Fibroblast of lung (primary cell): ENCODE measurements around the gene CTNNA1. TPM values are rescaled to one million over a fixed set of nuclear protein-coding genes. Genes with fewer than 3 reads are reported as not detected.

Source experiments
- DNase-seq, 2 donors: peaks; one replicate each; pipeline versions ENCODE4 v3.0.0 to v3.0.0-alpha.2; 2010; ENCODE audit warnings: low read depth in 2 of 2
- H2AFZ ChIP-seq: 2 replicates; pipeline ENCODE4 v1.5.1; 2012; ENCODE audit warnings: low read length, control low read depth, inconsistent platforms
- H3K27ac ChIP-seq: 2 replicates; pipeline ENCODE4 v1.5.1; 2011; ENCODE audit warnings: low read length, control low read depth; ENCODE audit not compliant: insufficient read depth
- H3K27me3 ChIP-seq: 2 replicates; pipeline ENCODE4 v1.5.1; 2011; ENCODE audit warnings: mild to moderate bottlenecking, low read length; ENCODE audit not compliant: control insufficient read depth, insufficient read depth
- H3K36me3 ChIP-seq: 2 replicates; pipeline ENCODE4 v1.5.1; 2011; ENCODE audit warnings: low read length; ENCODE audit not compliant: control insufficient read depth, insufficient read depth
- H3K4me1 ChIP-seq: 2 replicates; pipeline ENCODE4 v1.5.1; 2011; ENCODE audit warnings: low read length; ENCODE audit not compliant: control insufficient read depth, insufficient read depth; ENCODE audit errors: extremely low read depth
- H3K4me2 ChIP-seq: 2 replicates; pipeline ENCODE4 v1.5.1; 2011; ENCODE audit warnings: low read length, control low read depth; ENCODE audit not compliant: insufficient read depth; ENCODE audit errors: extremely low read depth
- H3K4me3 ChIP-seq, 4 experiments: fragments of 200-600 bp in 1 of 4; sonication (generic) in 1 of 4; replicated peaks in 1 of 4; 2 replicates each; pipeline ENCODE4 v1.5.1; 2011 to 2016; ENCODE audit warnings: low read length in 4 of 4, low read depth in 3 of 4, mild to moderate bottlenecking in 3 of 4, control low read depth in 2 of 4, inconsistent platforms in 1 of 4, mixed read lengths in 1 of 4; ENCODE audit not compliant: insufficient read depth in 1 of 4; ENCODE audit errors: control extremely low read depth in 1 of 4
- H3K79me2 ChIP-seq: 2 replicates; pipeline ENCODE4 v1.5.1; 2012; ENCODE audit warnings: mild to moderate bottlenecking, low read length, inconsistent platforms; ENCODE audit not compliant: control insufficient read depth, insufficient read depth
- H3K9ac ChIP-seq: 2 replicates; pipeline ENCODE4 v1.5.1; 2011; ENCODE audit warnings: mild to moderate bottlenecking, low read length, control low read depth; ENCODE audit not compliant: insufficient read depth
- H3K9me3 ChIP-seq: 2 replicates; pipeline ENCODE4 v1.5.1; 2012; ENCODE audit warnings: low read depth, low read length; ENCODE audit not compliant: control insufficient read depth, insufficient read depth
- H4K20me1 ChIP-seq: 2 replicates; pipeline ENCODE4 v1.5.1; 2011; ENCODE audit warnings: low read length; ENCODE audit not compliant: control insufficient read depth, insufficient read depth; ENCODE audit errors: extremely low read depth
- EZH2 ChIP-seq: IDR thresholded peaks from 2 replicates; pipeline ENCODE4 v1.5.1; 2012; ENCODE audit warnings: low read length, control low read depth, mild to moderate bottlenecking; ENCODE audit errors: missing control alignments
- polyA plus RNA-seq, 2 donors: library from polyadenylated mRNA; depleted of rRNA in 1 of 2; stranded (reverse) in 1 of 2; unstranded in 1 of 2; fragments of >200 nt; gene quantifications; 2 replicates each; pipeline ENCODE4 v1.2.1, GENCODE V29; 2011 to 2012; ENCODE audit warnings: missing spikeins in 1 of 2
- total RNA-seq: library from RNA; depleted of rRNA; stranded (reverse); fragments of >200 nt; gene quantifications from 2 replicates; pipeline ENCODE4 v1.2.1, GENCODE V29; 2014
- TF ChIP-seq, protein P1 (sequence below), 2 donors: IDR thresholded peaks in 1 of 2; conservative IDR thresholded peaks in 1 of 2; 1 replicate in 1 of 2; 2 replicates in 1 of 2; pipeline ENCODE4 v1.5.1; 2011 to 2012; ENCODE audit warnings: low read length in 2 of 2, control low read depth in 1 of 2, inconsistent platforms in 1 of 2, low read depth in 1 of 2, mild to moderate bottlenecking in 1 of 2

Gene CTNNA1
- total and polyA plus RNA-seq, 2 donors (not counting 1 experiment from before 2014, with no cell fraction given), result 181 to 557 TPM

DNA sequence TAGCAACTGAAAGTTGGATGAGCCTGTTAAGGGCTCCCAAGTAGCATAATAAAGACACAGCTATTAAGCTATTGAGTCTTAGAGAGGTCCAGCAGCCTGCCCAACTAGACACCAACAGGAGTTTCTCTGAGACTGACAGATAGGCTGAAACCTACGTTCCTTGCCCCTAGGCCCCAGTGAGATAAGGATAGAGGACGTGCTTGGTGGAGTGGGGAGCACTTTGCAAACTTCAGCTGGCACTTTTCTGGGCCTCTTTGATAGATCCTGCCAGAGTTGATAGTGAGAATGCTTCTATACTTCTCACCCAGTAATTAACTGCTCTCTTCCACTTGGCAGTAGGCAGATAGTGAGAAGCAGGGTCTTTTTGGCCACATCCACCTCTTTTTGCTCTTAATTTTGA is 20.8 kb upstream of the CTNNA1 start:
- no peaks in the 10 kb centered on the region for H3K4me1 ChIP-seq
- no peaks in the 10 kb centered on the region for H3K36me3 ChIP-seq
- no peak for TF ChIP-seq EZH2
- TF ChIP-seq, protein P1, sequence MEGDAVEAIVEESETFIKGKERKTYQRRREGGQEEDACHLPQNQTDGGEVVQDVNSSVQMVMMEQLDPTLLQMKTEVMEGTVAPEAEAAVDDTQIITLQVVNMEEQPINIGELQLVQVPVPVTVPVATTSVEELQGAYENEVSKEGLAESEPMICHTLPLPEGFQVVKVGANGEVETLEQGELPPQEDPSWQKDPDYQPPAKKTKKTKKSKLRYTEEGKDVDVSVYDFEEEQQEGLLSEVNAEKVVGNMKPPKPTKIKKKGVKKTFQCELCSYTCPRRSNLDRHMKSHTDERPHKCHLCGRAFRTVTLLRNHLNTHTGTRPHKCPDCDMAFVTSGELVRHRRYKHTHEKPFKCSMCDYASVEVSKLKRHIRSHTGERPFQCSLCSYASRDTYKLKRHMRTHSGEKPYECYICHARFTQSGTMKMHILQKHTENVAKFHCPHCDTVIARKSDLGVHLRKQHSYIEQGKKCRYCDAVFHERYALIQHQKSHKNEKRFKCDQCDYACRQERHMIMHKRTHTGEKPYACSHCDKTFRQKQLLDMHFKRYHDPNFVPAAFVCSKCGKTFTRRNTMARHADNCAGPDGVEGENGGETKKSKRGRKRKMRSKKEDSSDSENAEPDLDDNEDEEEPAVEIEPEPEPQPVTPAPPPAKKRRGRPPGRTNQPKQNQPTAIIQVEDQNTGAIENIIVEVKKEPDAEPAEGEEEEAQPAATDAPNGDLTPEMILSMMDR (conservative IDR thresholded peaks at IDR 0.05 in 1 of 2, IDR thresholded peaks at IDR 0.05 in 1 of 2; ENCODE audit: low read depth in 1 of 2, low read length in 2 of 2), result no peak
- H3K4me3 ChIP-seq, result no peak overlapping the region
- no peak overlapping the region for H3K27ac ChIP-seq
- no peaks in the 10 kb centered on the region for H3K27me3 ChIP-seq
- H3K9ac ChIP-seq, result no peak overlapping the region
- no peaks in the 10 kb centered on the region for H3K79me2 ChIP-seq
- H2AFZ ChIP-seq, result no peak overlapping the region
- no peaks in the 10 kb centered on the region for H4K20me1 ChIP-seq
- H3K4me2 ChIP-seq, result no peak overlapping the region
- DNase-seq, result no peak
- H3K9me3 ChIP-seq, result no peaks in the 10 kb centered on the region

DNA sequence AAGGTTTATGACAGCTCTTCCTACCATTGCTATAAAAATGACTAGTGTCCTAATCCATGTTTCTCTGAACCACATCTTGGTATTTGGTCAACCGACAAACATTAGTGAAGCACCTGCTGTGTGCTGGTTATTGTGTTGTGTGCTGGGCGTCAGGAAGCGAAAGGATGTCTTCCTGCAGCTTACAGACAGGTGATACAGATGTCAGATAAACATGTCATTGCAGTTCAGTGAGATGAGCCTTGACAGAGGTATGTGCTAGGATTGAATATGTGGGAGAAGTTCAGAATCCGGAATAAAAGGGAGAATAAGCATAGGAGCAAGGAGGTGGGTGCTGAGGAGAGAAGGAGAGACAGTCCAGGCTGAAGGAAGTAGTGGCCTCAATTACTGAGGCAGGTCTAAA is 20.3 kb upstream of the CTNNA1 start:
- H3K36me3 ChIP-seq, result no peaks in the 10 kb centered on the region
- no peak for TF ChIP-seq EZH2
- TF ChIP-seq, protein P1 (conservative IDR thresholded peaks at IDR 0.05 in 1 of 2, IDR thresholded peaks at IDR 0.05 in 1 of 2; ENCODE audit: low read depth in 1 of 2, low read length in 2 of 2), result no peak
- no peaks in the 10 kb centered on the region for H3K27me3 ChIP-seq
- H3K4me1 ChIP-seq, result no peaks in the 10 kb centered on the region
- H3K27ac ChIP-seq, result no peak overlapping the region
- no peak overlapping the region for H3K9ac ChIP-seq
- H3K9me3 ChIP-seq, result no peaks in the 10 kb centered on the region
- H4K20me1 ChIP-seq, result no peaks in the 10 kb centered on the region
- H2AFZ ChIP-seq, result no peak overlapping the region
- H3K79me2 ChIP-seq, result no peaks in the 10 kb centered on the region
- H3K4me2 ChIP-seq, result no peak overlapping the region
- no peak overlapping the region for H3K4me3 ChIP-seq
- DNase-seq, result no peak

DNA sequence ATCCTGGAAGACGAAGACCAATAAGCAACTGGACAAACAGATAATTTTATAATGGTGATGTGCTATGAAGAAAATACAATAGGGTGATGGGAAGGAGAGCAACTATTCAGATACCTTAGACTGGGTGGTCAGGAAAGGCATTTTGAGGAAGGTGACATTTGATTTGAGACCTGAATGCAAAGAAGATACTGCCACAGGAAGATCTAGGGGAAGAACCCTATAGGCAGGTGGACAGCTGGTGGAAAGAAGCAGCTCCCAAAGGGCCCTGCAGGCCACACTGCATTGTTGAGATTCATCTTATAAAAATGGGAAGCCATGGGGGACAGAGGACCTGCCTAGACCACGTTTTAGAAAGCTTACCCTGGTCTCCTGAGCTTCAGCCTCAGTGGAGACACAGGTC is 19.7 kb upstream of the CTNNA1 start:
- H3K79me2 ChIP-seq, result no peaks in the 10 kb centered on the region
- no peaks in the 10 kb centered on the region for H3K36me3 ChIP-seq
- no peaks in the 10 kb centered on the region for H3K27me3 ChIP-seq
- H3K9me3 ChIP-seq, result no peaks in the 10 kb centered on the region
- H3K27ac ChIP-seq, result no peak overlapping the region
- H4K20me1 ChIP-seq, result no peaks in the 10 kb centered on the region
- H3K4me2 ChIP-seq, result no peak overlapping the region
- no peak overlapping the region for H2AFZ ChIP-seq
- H3K9ac ChIP-seq, result no peak overlapping the region
- no peak for DNase-seq
- TF ChIP-seq, protein P1 (conservative IDR thresholded peaks at IDR 0.05 in 1 of 2, IDR thresholded peaks at IDR 0.05 in 1 of 2; ENCODE audit: low read depth in 1 of 2, low read length in 2 of 2), result no peak
- TF ChIP-seq EZH2, result no peak
- no peak overlapping the region for H3K4me3 ChIP-seq
- no peaks in the 10 kb centered on the region for H3K4me1 ChIP-seq
